K562 (cell line): Measurements from ENCODE around the gene NRP1. TPM values are rescaled to one million over a fixed set of nuclear protein-coding genes. Genes with fewer than 3 reads are reported as not detected.

Source experiments
- ATAC-seq: fragments of 200-7000 bp; cut with Tn5 transposase; 3 replicates; pipeline ENCODE4 v1.9.1; 2020; ENCODE audit warnings: moderate library complexity
- BruUV-seq: library from RNA; stranded (reverse); fragments of 400-500 nt; replicated peaks from 2 replicates; lab custom pipeline; 2021; lab: Mats Ljungman, UMichigan
- CTCF ChIA-PET: fragments of 300-600 bp; formaldehyde crosslinking; extraction: SDS; loops from one replicate; lab custom pipeline; 2021; ENCODE audit warnings: low intra/inter-chr PET ratio; lab: Yijun Ruan, JAX
- POLR2A ChIA-PET: fragments of 300-600, 350-650 bp; sonication (Branson Sonifier 250); formaldehyde crosslinking; extraction: SDS; loops from one replicate; lab custom pipeline; 2021; ENCODE audit warnings: antibody characterized with exemption, inconsistent platforms; lab: Yijun Ruan, JAX
- DNase-seq, 4 experiments: peaks; one replicate each; pipeline versions ENCODE4 v3.0.0 to v3.0.0-alpha.2; 2011 to 2018; ENCODE audit warnings: low spot score in 3 of 4, mixed read lengths in 3 of 4; ENCODE audit errors: extremely low read depth in 1 of 4
- FAIRE-seq: peaks from 2 replicates; lab custom pipeline; 2011; peaks lifted over from hg19 to GRCh38; lab: Jason Lieb, UNC
- H2AFZ ChIP-seq: 2 replicates; pipeline ENCODE4 v1.6.0; 2011; ENCODE audit warnings: low read depth, low read length, control low read depth, inconsistent platforms
- H3K27ac ChIP-seq: fragments of 200-600 bp; 3 replicates; pipeline ENCODE4 v1.8.0; 2011; ENCODE audit warnings: low read depth, mild to moderate bottlenecking, control low read depth, inconsistent platforms, low read length, moderate library complexity, mixed read lengths; ENCODE audit errors: extremely low read depth
- H3K27me3 ChIP-seq, 2 experiments: fragments of 300-600 bp in 1 of 2; 2 replicates in 1 of 2; 3 replicates in 1 of 2; pipeline versions ENCODE4 v1.6.0 to v1.8.0; 2011; ENCODE audit warnings: inconsistent platforms in 2 of 2, low read length in 2 of 2, mild to moderate bottlenecking in 1 of 2, mixed read lengths in 1 of 2, moderate library complexity in 1 of 2; ENCODE audit not compliant: control insufficient read depth in 2 of 2, insufficient read depth in 2 of 2
- H3K36me3 ChIP-seq: fragments of 300-600 bp; 3 replicates; pipeline ENCODE4 v1.8.0; 2011; ENCODE audit warnings: mild to moderate bottlenecking, low read length, inconsistent platforms; ENCODE audit not compliant: control insufficient read depth, insufficient read depth
- H3K4me1 ChIP-seq, 2 experiments: fragments of 200-600 bp in 1 of 2; replicated peaks in 1 of 2; 2 replicates in 1 of 2; 3 replicates in 1 of 2; pipeline versions ENCODE4 v1.5.1 to v1.8.0; 2011; ENCODE audit warnings: inconsistent platforms in 2 of 2, low read length in 2 of 2, mild to moderate bottlenecking in 1 of 2, mixed read lengths in 1 of 2, moderate library complexity in 1 of 2; ENCODE audit not compliant: control insufficient read depth in 2 of 2, insufficient read depth in 2 of 2
- H3K4me2 ChIP-seq: 2 replicates; pipeline ENCODE4 v1.6.1; 2011; ENCODE audit warnings: low read length, control low read depth, inconsistent platforms, mixed read lengths; ENCODE audit not compliant: insufficient read depth
- H3K4me3 ChIP-seq: fragments of 200-600 bp; sonication (generic), shearing (Covaris generic); 2 replicates; pipeline ENCODE4 v1.5.1; 2016; ENCODE audit warnings: control low read depth, inconsistent platforms
- H3K79me2 ChIP-seq: fragments of 200-600 bp; 3 replicates; pipeline ENCODE4 v1.8.0; 2011; ENCODE audit warnings: low read length, inconsistent platforms; ENCODE audit not compliant: control insufficient read depth, insufficient read depth
- H3K9ac ChIP-seq, 2 experiments: 2 replicates each; pipeline versions ENCODE4 v1.6.0 to v1.6.1; 2011; ENCODE audit warnings: low read depth in 2 of 2, low read length in 2 of 2, control low read depth in 1 of 2, inconsistent platforms in 1 of 2, mild to moderate bottlenecking in 1 of 2, mixed read lengths in 1 of 2; ENCODE audit not compliant: insufficient read depth in 1 of 2
- H3K9me1 ChIP-seq: one replicate; pipeline ENCODE4 v1.6.0; 2011; ENCODE audit warnings: inconsistent platforms, mild to moderate bottlenecking, low read length, moderate library complexity; ENCODE audit not compliant: control insufficient read depth, insufficient read depth
- H3K9me3 ChIP-seq: replicated peaks from 2 replicates; pipeline ENCODE4 v1.5.1; 2011; ENCODE audit warnings: low read depth, low read length, inconsistent platforms; ENCODE audit not compliant: control insufficient read depth, insufficient read depth
- H4K20me1 ChIP-seq: replicated peaks from 2 replicates; pipeline ENCODE4 v1.6.1; 2011; ENCODE audit warnings: low read length, inconsistent platforms, mixed read lengths; ENCODE audit not compliant: control insufficient read depth, insufficient read depth
- CHD7 ChIP-seq: fragments of 200-600 bp; sonication (generic); IDR thresholded peaks from one replicate; pipeline ENCODE4 v1.6.1; 2012; ENCODE audit warnings: mild to moderate bottlenecking, low read depth, low read length, inconsistent platforms
- ID3 ChIP-seq, 2 experiments: fragments of 250-450 bp in 1 of 2; fragments of 450-650 bp in 1 of 2; sonication (Bioruptor Pico) in 1 of 2; IDR thresholded peaks; 2 replicates each; pipeline versions ENCODE4 v1.6.1 to v1.8.0; 2016 to 2021; ENCODE audit warnings: mild to moderate bottlenecking in 2 of 2, moderate library complexity in 2 of 2, missing compliant biosample characterization in 1 of 2, missing genetic modification characterization in 1 of 2
- KDM5B ChIP-seq: fragments of 200-600 bp; sonication (generic); IDR thresholded peaks from 2 replicates; pipeline ENCODE4 v1.6.1; 2012; ENCODE audit warnings: low read depth, mild to moderate bottlenecking, moderate library complexity, low read length, control low read depth, inconsistent platforms; ENCODE audit not compliant: insufficient replicate concordance
- PCBP2 ChIP-seq: fragments of 200-400 bp; formaldehyde crosslinking; IDR thresholded peaks from 2 replicates; pipeline ENCODE4 v1.6.1; 2018; ENCODE audit warnings: low read length, low read depth, mild to moderate bottlenecking, moderate library complexity; ENCODE audit not compliant: poor library complexity, severe bottlenecking
- SIN3A ChIP-seq, 2 experiments: fragments of 150-350 bp in 1 of 2; IDR thresholded peaks; 2 replicates each; pipeline ENCODE4 v1.6.1; 2011 to 2016; ENCODE audit warnings: borderline replicate concordance in 2 of 2, low read depth in 2 of 2, low read length in 2 of 2, mild to moderate bottlenecking in 2 of 2, moderate library complexity in 2 of 2; ENCODE audit not compliant: control insufficient read depth in 1 of 2
- TFE3 ChIP-seq: fragments of 450-650 bp; formaldehyde crosslinking; IDR thresholded peaks from 2 replicates; pipeline ENCODE4 v1.4.0; 2020; ENCODE audit warnings: mild to moderate bottlenecking, mixed read lengths
- ZNF175 ChIP-seq: fragments of 200-800 bp; sonication (Bioruptor generic); IDR thresholded peaks from 2 replicates; pipeline ENCODE4 v1.6.1; 2016; ENCODE audit warnings: low read depth, mild to moderate bottlenecking, missing genetic modification characterization, missing compliant biosample characterization
- ZNF316 ChIP-seq: fragments of 450-650 bp; IDR thresholded peaks from 2 replicates; pipeline ENCODE4 v1.6.1; 2016
- WGBS: fragments of 100-300 bp; shearing (Covaris generic); methylation state at CpG from one replicate; pipeline ENCODE4 v1.1.6; 2016; ENCODE audit warnings: low coverage, mixed read lengths; ENCODE audit not compliant: insufficient coverage; ENCODE audit errors: missing lambda C conversion rate; 5-methylcytosine and 5-hydroxymethylcytosine counted together
- in situ Hi-C: fragments of 300-500 bp; cut with MboI; formaldehyde crosslinking; loops from 4 replicates; pipeline ENCODE4 v1.15.0; 2018; ENCODE audit warnings: inconsistent platforms, mixed read lengths
- intact Hi-C: fragments of 100-400 bp; cut with micrococcal nuclease; formaldehyde crosslinking; loops from 2 replicates; pipeline ENCODE4 v1.14.2; 2022
- polyA plus RNA-seq, 8 experiments: library from polyadenylated mRNA; depleted of rRNA in 4 of 8; stranded (reverse) in 5 of 8; unstranded in 3 of 8; fragments of >200 nt; fragmentation: Nextera tagmentation in 2 of 8; fragmentation: Illumina TruSeq in 1 of 8; extraction: Ambion mirVana in 2 of 8; extraction: Trizol in 1 of 8; gene quantifications; 2 replicates each; pipeline versions ENCODE4 v1.2.1 to v1.2.3, GENCODE V29; 2011 to 2014; ENCODE audit warnings: inconsistent platforms in 1 of 8, missing spikeins in 1 of 8
- total RNA-seq, 7 experiments: library from RNA; depleted of rRNA in 6 of 7; stranded (reverse); fragments of >200 nt in 6 of 7; fragmentation: Illumina TruSeq in 2 of 7; extraction: Trizol in 2 of 7; gene quantifications; 2 replicates each; pipeline versions ENCODE4 v1.2.1 to v1.2.3, GENCODE V29; 2011 to 2021; ENCODE audit warnings: low replicate concordance in 1 of 7

Gene NRP1
- total and polyA plus RNA-seq, 9 of the 15 experiments (the other 6 are each of a cell fraction or from before 2014, with no cell fraction given) = 0.01 to 0.38 (median 0.04) TPM; not detected in 5

GRCh38 chr10:33217854-33218253 is 116.6 kb downstream of the NRP1 start:
- Histone ChIP-seq H4K20me1 (no peaks in the 10 kb centered on the region), H3K27ac (no peak overlapping the region), H3K4me1 (no peaks in the 10 kb centered on the region), H3K9me3 (no peaks in the 10 kb centered on the region), H3K4me3 (no peak overlapping the region), H3K27me3 (peaks cover 7% of the 10 kb centered on the region in 2 experiments; a peak in 3 of 5 replicates), H3K4me2 (no peak overlapping the region), H3K79me2 (no peaks in the 10 kb centered on the region), H2AFZ (no peak overlapping the region), H3K9me1 (no peaks in the 10 kb centered on the region), H3K36me3 (no peaks in the 10 kb centered on the region), H3K9ac (no peak overlapping the region)
- CTCF ChIA-PET = no interaction called here
- BruUV-seq = no TSS peak
- intact Hi-C loops (no loop called here), in situ Hi-C loops (no loop called here)
- 0% methylated on average over 4 of the region's 4 CpGs for WGBS
- no peak for DNase-seq
- POLR2A ChIA-PET = no interaction called here
- ATAC-seq = no peak
- FAIRE-seq = no peak
- no peak for TF ChIP-seq KDM5B
- no peak for TF ChIP-seq PCBP2
- TF ChIP-seq TFE3 = no peak
- TF ChIP-seq ZNF316 = no peak
- TF ChIP-seq ID3 (CRISPR knock-in tag; IDR thresholded peaks at IDR 0.05) = no peak
- no peak for TF ChIP-seq ID3 (tag; IDR thresholded peaks at IDR 0.05)
- TF ChIP-seq ZNF175 (CRISPR knock-in tag) = no peak
- TF ChIP-seq CHD7 = no peak
- TF ChIP-seq SIN3A (IDR thresholded peaks at IDR 0.05; ENCODE audit: borderline replicate concordance in 2 of 2, control insufficient read depth in 1 of 2, low read depth in 2 of 2, low read length in 2 of 2) = no peak
